SK-N-MC (cell line): ENCODE results near the gene GLRX2.
A peak's percentile ranks its signal among the peaks of the same experiment; 100 is the strongest.

ENCODE experiments used
- DNase-seq: peaks from one replicate; pipeline ENCODE4 v3.0.0-alpha.2; 2011; ENCODE audit warnings: low read depth, low spot score
- H3K27ac ChIP-seq: fragments of 200-600 bp; sonication (generic); 2 replicates; pipeline ENCODE4 v1.5.1; 2016; ENCODE audit warnings: mixed run types
- H3K36me3 ChIP-seq: fragments of 200-600 bp; sonication (generic); 2 replicates; pipeline ENCODE4 v1.6.1; 2017; ENCODE audit warnings: antibody characterized with exemption, low read length, mixed read lengths; ENCODE audit not compliant: insufficient read depth
- H3K4me3 ChIP-seq: fragments of 200-600 bp; sonication (generic); 2 replicates; pipeline ENCODE4 v1.5.1; 2016
- H3K9ac ChIP-seq: fragments of 200-600 bp; sonication (generic); 2 replicates; pipeline ENCODE4 v1.8.0; 2017; ENCODE audit warnings: mixed run types, mixed read lengths; ENCODE audit not compliant: insufficient read length
- H3K9me3 ChIP-seq: fragments of 200-600 bp; sonication (generic); 2 replicates; pipeline ENCODE4 v1.6.1; 2017; ENCODE audit warnings: low read depth, mild to moderate bottlenecking, antibody characterized with exemption, low read length, moderate library complexity, mixed read lengths
- EZH2 ChIP-seq: fragments of 200-600 bp; sonication (generic); IDR thresholded peaks from one replicate; pipeline ENCODE4 v1.6.1; 2017; ENCODE audit warnings: antibody characterized with exemption
- FOXP2 ChIP-seq: optimal IDR thresholded peaks from 2 replicates; pipeline ENCODE3; 2011; ENCODE audit warnings: mild to moderate bottlenecking, moderate library complexity; ENCODE audit not compliant: insufficient read depth; ENCODE audit errors: extremely low read length, control extremely low read depth
- POLR2AphosphoS5 ChIP-seq: IDR thresholded peaks from 2 replicates; pipeline ENCODE4 v1.6.1; 2012; ENCODE audit warnings: mild to moderate bottlenecking, low read depth, low read length, borderline replicate concordance

Gene GLRX2, protein sequence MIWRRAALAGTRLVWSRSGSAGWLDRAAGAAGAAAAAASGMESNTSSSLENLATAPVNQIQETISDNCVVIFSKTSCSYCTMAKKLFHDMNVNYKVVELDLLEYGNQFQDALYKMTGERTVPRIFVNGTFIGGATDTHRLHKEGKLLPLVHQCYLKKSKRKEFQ

GRCh38 chr1:193104907-193105820 lies at the start of gene GLRX2:
Gene GLRX2, minus strand, starts transcription at chr1:193105414. Its CDS starts 32 bp downstream, at chr1:193105382.
- H3K9me3 ChIP-seq = no peaks in the 10 kb centered on the region
- H3K27ac ChIP-seq = no peak within 1 kb of the TSS
- H3K36me3 ChIP-seq = no peaks in the 10 kb centered on the region
- peak within 1 kb of the TSS; percentile 74 for H3K9ac ChIP-seq
- peak within 1 kb of the TSS; percentile 85 for H3K4me3 ChIP-seq
- TF ChIP-seq EZH2 (no peak), POLR2AphosphoS5 (peak; percentile 75; the same call in 1 of the 2 replicates), FOXP2 (no peak)
- no peak for DNase-seq

GRCh38 chr1:193144999-193145398 lies 39.8 kb upstream of the GLRX2 start:
- TF ChIP-seq EZH2 = no peak
- no peak for TF ChIP-seq POLR2AphosphoS5
- TF ChIP-seq FOXP2 = no peak
- Histone ChIP-seq H3K36me3 (peaks cover 70% of the 10 kb centered on the region), H3K27ac (no peak overlapping the region), H3K9ac (no peak overlapping the region), H3K4me3 (no peak overlapping the region), H3K9me3 (no peaks in the 10 kb centered on the region)
- no peak for DNase-seq

GRCh38 chr1:193144361-193144938 lies 39.2 kb upstream of the GLRX2 start:
- Histone ChIP-seq H3K27ac (no peak overlapping the region), H3K9ac (no peak overlapping the region), H3K9me3 (no peaks in the 10 kb centered on the region), H3K36me3 (peaks cover 70% of the 10 kb centered on the region), H3K4me3 (no peak overlapping the region)
- no peak for DNase-seq
- TF ChIP-seq EZH2 (no peak), POLR2AphosphoS5 (no peak), FOXP2 (no peak)

DNA sequence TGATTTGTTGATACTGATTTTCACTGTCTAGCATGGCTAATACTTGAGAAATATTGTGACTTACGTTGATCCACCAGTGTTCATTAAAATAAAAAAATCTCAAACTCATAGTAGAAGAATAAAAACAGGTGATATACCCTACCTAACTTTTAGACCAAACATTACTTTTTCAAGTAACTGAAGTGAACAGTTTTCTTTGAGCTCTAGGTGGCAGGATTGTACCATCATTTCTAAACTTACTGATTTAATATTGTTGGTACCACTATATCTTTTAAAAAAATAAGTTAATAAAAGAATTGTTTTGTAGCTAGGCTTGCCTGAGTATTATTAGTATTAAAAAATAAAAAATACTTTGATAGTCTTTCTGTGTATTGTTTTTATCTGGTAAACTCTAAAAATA lies 38.1 kb upstream of the GLRX2 start:
- Histone ChIP-seq H3K4me3 (no peak overlapping the region), H3K9me3 (no peaks in the 10 kb centered on the region), H3K36me3 (peaks cover 72% of the 10 kb centered on the region), H3K9ac (no peak overlapping the region), H3K27ac (no peak overlapping the region)
- TF ChIP-seq EZH2 = no peak
- no peak for TF ChIP-seq FOXP2
- TF ChIP-seq POLR2AphosphoS5 = no peak
- no peak for DNase-seq

- no peaks in the 10 kb centered on the region for H3K9me3 ChIP-seq
- no peak overlapping the region for H3K9ac ChIP-seq
- peaks cover 73% of the 10 kb centered on the region for H3K36me3 ChIP-seq
- TF ChIP-seq POLR2AphosphoS5 (no peak), FOXP2 (no peak), EZH2 (no peak)
- no peak for DNase-seq
- no peak overlapping the region for H3K4me3 ChIP-seq
- H3K27ac ChIP-seq = no peak overlapping the region
Measured at GRCh38 chr1:193142409-193142808, 37.2 kb upstream of the GLRX2 start.

GRCh38 chr1:193141804-193142203 lies 36.6 kb upstream of the GLRX2 start:
- TF ChIP-seq EZH2 = no peak
- TF ChIP-seq FOXP2 = no peak
- no peak for TF ChIP-seq POLR2AphosphoS5
- Histone ChIP-seq H3K9ac (no peak overlapping the region), H3K27ac (peak overlapping the region; percentile 26; the same call in 1 of the 2 replicates), H3K9me3 (no peaks in the 10 kb centered on the region), H3K36me3 (peaks cover 79% of the 10 kb centered on the region), H3K4me3 (no peak overlapping the region)
- DNase-seq = no peak

GRCh38 chr1:193140254-193140653 lies 35.0 kb upstream of the GLRX2 start:
- no peak for TF ChIP-seq EZH2
- TF ChIP-seq FOXP2 = no peak
- no peak for TF ChIP-seq POLR2AphosphoS5
- no peak overlapping the region for H3K4me3 ChIP-seq
- no peak for DNase-seq
- no peaks in the 10 kb centered on the region for H3K9me3 ChIP-seq
- H3K36me3 ChIP-seq = peaks cover 83% of the 10 kb centered on the region
- no peak overlapping the region for H3K9ac ChIP-seq
- no peak overlapping the region for H3K27ac ChIP-seq

- DNase-seq = no peak
- no peak overlapping the region for H3K4me3 ChIP-seq
- no peak overlapping the region for H3K27ac ChIP-seq
- H3K9ac ChIP-seq = no peak overlapping the region
- peaks cover 84% of the 10 kb centered on the region for H3K36me3 ChIP-seq
- H3K9me3 ChIP-seq = no peaks in the 10 kb centered on the region
- TF ChIP-seq FOXP2 (no peak), EZH2 (no peak), POLR2AphosphoS5 (no peak)
Measured at GRCh38 chr1:193131266-193131860, 26.1 kb upstream of the GLRX2 start.
